ENCODE measurements around the gene FOXD3.

- TF ChIP-seq CTCF (IDR thresholded peaks at IDR 0.05) (no peak), POLR2A (IDR thresholded peaks at IDR 0.05) (no peak)
These were observed 45.8 kb downstream of the FOXD3 start for GRCh38 chr1:63368131-63368530.
